Measurements from ENCODE around the gene TRPM5.

Gene TRPM5

DNA sequence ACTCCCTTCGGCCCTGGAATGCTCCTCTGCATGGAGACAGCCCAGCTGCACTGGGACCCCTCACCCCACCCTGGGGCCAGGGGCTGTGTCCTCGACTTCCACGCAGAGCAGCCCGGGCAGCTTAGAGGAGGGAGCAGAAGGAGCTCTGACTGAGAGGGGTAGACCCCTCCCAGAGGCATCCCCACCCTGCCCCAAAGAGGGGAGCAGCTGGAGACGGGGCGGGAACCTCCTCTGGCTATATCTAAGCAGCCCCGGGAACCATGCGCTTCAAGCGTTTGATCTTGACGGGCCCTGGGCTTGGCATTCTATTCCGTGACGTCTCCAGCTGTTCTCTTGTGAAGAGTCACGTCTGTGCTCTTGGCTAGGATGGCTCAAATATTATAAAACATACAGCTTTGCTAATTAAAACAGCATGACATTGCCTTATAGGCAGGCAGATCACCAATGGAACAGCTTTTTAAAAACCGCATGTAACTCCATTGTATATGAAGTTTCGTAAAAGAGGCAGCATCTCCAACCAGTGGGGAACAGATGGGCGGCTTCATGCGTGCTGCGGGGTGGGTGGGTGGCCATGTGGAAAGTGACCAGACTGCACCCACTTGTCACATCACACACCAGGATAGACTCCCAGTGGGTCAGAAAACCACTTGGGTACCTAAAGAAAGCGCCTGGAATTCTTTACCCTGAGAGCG, 8.2 kb upstream of the TRPM5 start:
- no peak for TF ChIP-seq CTCF (IDR thresholded peaks at IDR 0.05)

- TF ChIP-seq CTCF (IDR thresholded peaks at IDR 0.05): no peak
These were observed 7.6 kb upstream of the TRPM5 start for GRCh38 chr11:2451916-2452315.

- TF ChIP-seq CTCF (IDR thresholded peaks at IDR 0.05): no peak
These were observed 7.0 kb upstream of the TRPM5 start for GRCh38 chr11:2451336-2451735.

- TF ChIP-seq CTCF (IDR thresholded peaks at IDR 0.05): no peak
These were observed 6.2 kb upstream of the TRPM5 start for GRCh38 chr11:2450321-2451041.

GRCh38 chr11:2449548-2450320, 5.4 kb upstream of the TRPM5 start:
- TF ChIP-seq CTCF (IDR thresholded peaks at IDR 0.05): no peak

DNA sequence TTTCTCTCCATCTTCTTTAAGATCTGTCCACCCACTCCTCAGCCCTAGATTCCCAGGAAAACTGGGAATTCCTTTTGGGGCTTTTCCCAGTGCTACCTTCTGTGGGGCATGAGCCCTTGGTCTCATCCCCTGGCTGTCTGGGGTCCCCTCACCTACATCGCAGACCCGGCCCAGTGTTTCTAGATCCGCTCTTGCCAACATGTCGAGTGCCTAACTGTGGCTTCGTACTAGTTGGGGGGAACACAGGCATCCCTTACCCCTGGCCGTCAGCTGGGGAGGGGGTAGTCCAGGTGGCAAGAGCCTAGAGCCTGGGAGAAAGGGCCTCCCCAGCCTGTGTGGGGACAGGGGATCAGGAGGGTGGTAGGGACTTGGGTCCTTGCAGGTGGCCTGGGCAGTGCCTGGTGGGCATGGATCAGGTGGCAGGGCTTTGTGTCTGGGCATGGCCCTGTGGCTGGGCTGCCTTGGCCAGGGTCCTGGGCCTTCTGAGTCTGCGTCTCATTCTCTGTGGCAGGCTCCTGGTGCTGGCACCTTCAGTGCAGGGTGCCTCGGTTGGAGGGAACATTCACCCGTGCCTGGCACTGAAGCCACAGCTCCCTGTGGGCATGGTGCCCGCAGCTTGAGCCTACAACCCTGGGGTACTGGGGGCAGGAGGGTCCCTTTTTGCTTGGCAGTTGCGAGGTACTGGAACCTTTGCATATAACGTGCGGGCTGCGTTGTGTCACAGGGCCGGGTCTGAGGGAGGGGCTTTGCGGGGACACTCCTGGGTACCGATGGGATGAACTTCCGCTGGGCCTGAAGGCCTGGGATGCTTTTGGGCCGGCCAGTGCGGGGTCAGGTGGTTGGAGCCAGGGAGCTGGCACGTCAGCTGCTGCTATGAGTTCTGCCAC, 4.6 kb upstream of the TRPM5 start:
- TF ChIP-seq CTCF (IDR thresholded peaks at IDR 0.05): no peak
